Measurements from ENCODE around the gene LRIT1.

LRIT1 gene

DNA sequence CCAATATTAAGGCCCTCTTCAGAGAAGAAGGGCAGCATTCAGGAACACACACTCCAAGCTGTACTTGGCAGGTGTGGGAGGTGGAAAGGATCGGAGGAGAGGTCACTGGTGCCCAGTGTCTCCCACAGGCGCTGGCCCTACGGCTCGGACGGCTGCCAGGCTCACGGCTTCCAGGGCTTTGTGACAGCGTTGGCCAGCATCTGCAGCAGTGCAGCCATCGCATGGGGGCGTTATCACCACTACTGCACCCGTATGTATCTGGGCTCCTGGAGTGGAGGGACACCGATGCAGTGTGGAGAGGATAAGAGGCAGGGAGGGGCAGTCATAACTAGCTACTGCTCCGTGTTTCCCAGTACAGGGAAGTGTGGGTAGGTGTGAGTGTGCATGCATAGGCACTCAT, 7.4 kb upstream of the LRIT1 start:
- DNase-seq: no peak

GRCh38 chr10:84247496-84247895, 6.2 kb upstream of the LRIT1 start:
- no peak for DNase-seq

DNA sequence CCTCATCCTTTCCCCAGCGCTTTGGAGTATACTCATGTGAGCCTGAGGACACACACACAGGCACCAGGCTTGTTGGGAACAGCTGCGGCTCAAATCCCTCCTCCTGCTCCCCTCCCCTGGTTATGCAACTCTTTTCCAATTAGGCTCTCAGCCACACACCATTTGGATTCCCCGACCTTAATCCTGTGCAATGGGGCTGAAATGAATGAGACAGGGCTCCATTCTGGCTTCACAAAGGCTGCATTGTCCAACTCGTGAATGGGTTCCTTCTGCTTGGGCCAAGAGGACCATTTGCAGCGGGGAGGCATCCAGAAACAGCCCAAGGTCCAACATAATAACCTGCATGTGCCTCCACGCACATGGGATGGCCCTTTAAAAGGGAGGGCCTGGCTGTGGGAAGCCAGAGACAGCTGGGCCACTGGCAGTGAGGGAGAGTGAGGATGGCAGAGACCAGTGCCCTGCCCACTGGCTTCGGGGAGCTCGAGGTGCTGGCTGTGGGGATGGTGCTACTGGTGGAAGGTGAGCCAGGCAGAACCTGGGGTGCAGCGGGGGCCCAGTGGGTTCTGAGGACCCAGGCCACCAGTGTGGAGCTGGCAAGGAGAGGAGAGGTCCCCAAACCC, 3.4 kb upstream of the LRIT1 start, which contains the start of gene RGR:
RGR (plus strand) TSS at position 403 of the 620 bp plus-strand sequence; CDS start at position 441, 38 bp downstream.
- DNase-seq: no peak

DNA sequence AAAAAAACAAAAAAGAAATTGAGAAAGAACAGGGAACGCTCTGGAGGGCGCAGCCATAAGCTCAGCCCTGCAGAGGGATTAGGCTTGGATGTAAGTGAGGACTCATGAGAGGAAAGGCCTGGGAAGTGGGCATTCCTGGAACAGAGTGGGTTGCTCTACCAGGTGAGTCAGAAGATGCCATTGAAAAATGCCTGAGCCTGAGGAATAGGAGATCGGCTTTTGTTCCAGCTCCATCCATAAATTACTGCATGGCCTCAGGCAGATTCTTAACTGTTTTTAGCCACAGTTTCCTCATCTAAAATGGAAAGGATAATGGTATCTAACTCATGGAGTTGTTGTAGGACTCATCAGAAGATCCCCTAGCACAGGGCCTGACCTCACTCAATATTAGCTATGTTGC, 2.4 kb upstream of the LRIT1 start:
- DNase-seq: no peak

- DNase-seq: no peak
These were observed 2.4 kb downstream of the LRIT1 start for GRCh38 chr10:84238909-84239308.

- DNase-seq: no peak
These were observed 3.9 kb downstream of the LRIT1 start for GRCh38 chr10:84237199-84238051.

- DNase-seq: no peak
These were observed 4.5 kb downstream of the LRIT1 start for GRCh38 chr10:84236807-84237198.

GRCh38 chr10:84235096-84235495, 6.2 kb downstream of the LRIT1 start:
- DNase-seq: no peak

DNA sequence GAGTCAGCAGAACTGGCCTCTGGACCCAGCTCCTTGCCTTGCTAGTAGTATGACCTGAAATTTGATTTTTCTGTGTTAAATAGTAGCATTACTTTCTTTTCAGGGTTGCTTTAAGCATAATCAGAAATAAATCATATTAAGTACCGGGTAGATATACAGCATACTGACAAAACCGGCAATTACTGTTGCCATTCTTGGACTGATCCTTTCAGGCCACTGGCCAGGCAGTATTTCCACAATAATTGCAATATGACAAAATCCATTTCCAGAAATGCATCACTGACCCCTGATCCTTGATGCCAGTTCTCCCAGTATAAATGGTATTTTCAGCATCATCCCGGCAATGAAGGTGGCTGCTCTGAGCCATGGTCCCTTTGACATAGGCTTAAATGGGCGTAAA, 6.9 kb downstream of the LRIT1 start:
- no peak for DNase-seq

GRCh38 chr10:84233940-84234339, 7.4 kb downstream of the LRIT1 start:
- DNase-seq: no peak

- DNase-seq: no peak
These were observed 9.0 kb downstream of the LRIT1 start for GRCh38 chr10:84232376-84232775.

GRCh38 chr10:84230359-84230758, 11.0 kb downstream of the LRIT1 start:
- DNase-seq: no peak

DNA sequence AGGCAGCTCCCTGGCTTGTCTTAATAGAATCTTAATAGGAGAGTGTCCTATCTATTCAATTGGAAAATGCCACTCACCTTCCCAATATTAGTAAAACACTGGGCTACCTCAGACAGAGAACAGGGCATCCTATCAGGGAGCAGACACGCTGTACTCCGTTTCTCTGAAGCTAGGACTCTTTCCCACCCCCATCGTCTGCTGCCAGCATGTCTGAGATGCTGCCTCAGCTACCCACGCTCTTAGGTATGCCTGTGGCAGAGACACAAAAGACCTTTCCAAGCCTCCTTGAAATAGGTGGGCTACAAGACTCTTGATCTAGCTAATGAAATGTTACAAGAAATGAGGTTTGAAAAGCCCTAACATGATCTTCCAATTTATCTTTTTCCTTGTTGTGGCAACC, 13.5 kb downstream of the LRIT1 start:
- no peak for DNase-seq

DNA sequence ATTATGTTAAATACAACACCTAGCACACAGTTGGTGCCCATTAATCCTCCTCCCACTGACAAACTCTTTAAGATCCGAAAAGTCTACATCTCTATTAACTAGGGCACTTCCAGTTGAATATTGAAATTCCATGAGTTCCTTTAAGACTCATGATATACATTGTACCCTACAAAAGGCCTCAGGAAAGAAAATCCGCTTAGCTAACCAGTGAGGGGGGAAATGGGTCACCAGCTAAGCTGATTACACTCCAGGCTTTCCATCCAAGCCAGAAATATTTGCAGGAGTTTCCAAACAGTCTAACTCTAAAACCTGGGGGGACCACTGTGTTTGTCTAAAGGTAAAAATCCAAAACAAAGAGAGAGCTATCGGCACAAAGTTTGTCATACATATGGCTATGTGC, 14.7 kb downstream of the LRIT1 start:
- no peak for DNase-seq

DNA sequence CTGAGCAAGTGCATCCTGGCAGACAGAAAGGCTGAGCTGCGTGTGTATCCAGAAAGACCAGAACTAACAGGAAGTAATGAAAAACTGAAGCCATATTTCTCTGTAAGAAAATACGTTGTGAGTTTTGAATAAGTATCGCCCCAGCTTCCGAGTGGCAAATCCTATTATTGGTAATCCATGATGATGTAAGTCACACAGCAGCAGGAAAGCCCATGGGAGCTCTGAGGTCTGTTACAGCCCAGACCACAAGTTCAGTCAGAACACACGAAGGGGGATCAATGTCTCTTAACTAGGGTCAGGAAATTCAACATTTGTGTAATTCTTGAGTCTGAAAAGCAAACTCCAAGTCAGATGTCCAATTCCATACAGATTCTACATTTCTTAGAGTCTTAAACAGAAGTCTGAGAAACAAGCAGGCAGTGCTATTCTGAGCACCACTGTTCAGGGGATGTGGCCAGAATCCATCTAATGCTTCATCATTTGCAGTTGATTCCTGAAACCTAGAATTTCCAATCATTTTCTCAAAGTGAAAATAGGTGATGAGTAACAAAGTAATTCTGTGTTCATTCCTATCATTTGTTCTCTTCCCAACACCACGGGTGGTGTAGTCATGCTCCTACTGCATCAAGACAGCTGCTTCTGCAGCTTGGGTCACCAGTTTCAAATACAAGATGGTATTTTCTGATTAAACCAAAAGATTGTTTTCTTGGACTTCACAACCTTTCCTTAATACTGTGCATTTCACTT, 15.7 kb downstream of the LRIT1 start, which contains the start of gene LRIT2:
LRIT2 (minus strand) TSS at position 118 of the 747 bp plus-strand sequence; CDS start at position 94, 24 bp downstream.
- DNase-seq: no peak

- DNase-seq: no peak
These were observed 16.8 kb downstream of the LRIT1 start for GRCh38 chr10:84224411-84225028.

DNA sequence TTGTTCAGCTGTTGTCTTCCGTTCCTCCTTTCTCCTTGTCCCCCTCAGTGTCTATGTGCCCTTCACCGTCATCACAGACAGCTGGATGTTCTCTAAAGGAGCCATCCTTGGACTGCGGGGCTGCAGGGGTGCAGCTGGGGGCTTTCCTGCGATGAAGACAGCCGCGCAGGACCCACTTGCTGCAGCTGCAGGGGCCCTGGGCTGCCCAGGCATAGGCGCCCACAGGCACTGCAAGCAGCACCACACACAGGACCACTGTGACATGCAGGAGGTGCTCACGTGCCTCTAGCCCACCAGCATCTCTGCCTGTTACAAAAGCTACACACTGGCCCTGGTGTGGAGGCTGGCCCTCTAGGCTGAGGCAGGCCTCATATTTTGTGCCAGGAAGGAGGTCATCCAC, 19.4 kb downstream of the LRIT1 start:
- DNase-seq: no peak

DNA sequence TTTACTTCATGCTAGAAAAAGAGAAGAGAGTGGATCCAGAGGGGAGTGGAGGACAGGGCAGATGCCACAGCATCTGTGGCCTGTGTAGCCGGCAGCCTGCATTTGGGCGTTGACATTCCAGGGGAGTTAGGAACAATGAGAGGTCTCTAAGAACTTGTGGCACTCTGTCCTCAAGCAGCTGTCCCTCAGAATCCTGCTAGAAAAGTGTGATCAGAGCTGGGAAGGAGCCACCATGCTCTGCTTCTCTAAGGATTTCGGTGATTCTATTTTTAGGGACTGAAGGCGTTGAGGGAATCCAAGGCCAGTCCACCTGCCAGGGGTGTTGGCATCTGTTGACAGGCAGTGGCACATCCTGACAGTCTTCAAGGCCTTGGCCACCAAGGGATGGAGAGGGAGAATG, 23.6 kb downstream of the LRIT1 start:
- DNase-seq: no peak

DNA sequence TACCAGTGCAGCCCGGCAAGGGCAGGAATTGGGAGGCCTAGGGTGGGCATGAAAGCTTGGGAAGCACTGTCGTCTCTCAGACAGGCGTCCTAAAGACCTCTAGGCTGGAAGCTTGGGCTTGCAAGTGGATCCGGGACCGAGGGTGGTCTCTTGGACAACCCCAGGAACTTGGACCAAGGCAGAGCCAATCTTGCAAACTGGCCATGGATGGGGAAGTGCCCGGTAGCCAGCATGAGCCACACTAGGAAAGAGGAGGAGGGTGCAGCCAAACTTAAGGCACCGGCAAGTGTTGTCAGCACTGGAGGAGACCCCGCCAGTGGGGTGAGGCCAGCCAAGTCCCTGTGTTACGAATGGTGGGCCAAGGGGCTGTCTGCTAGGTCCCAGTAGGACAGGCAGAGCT, 24.5 kb downstream of the LRIT1 start:
- DNase-seq: no peak

- no peak for DNase-seq
These were observed 26.6 kb downstream of the LRIT1 start for GRCh38 chr10:84214612-84215235.

DNA sequence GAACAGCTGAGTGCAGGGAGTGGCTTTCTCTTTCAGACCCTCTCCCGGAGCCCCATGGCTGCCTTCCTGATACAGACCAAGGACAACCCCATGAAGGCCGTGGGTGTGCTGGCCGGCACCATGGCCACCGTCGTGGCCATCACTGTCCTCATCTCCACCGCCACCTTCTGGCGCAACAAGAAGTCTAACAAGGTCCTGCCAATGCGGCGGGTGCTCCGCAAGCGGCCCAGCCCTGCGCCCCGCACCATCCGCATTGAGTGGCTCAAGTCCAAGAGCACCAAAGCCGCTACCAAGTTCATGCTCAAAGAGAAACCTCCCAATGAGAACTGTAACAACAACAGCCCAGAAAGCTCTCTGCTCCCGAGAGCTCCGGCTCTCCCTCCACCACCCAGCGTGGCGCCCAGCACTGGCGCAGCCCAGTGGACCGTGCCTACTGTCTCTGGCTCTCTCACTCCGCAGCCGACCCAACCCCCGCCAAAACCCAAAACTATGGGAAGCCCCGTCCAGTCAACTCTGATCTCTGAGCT, 27.2 kb downstream of the LRIT1 start:
- DNase-seq: no peak

DNA sequence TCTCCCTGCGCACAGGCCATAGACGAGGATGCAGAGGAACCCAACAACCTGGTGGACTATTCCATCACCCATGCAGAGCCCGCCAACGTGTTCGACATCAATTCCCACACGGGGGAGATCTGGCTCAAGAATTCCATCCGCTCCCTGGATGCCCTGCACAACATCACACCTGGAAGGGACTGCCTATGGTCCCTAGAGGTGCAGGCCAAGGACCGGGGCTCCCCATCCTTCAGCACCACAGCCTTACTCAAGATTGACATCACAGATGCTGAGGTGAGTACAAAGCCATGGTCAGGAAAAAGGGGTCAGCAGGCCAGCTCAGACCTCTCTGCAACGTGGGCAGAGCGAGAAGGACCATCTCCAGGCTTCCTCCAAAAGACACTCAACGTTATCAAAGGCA, 28.3 kb downstream of the LRIT1 start:
- no peak for DNase-seq
